IMR-90 (cell line): Measurements from ENCODE around the gene GALNT16. TPM values are rescaled to one million over a fixed set of nuclear protein-coding genes. Genes with fewer than 3 reads are reported as not detected.

Experiments
- ATAC-seq: fragments of 200-7000 bp; cut with Tn5 transposase; 2 replicates; pipeline ENCODE4 v1.9.1; 2020; ENCODE audit warnings: low read depth, mild to moderate bottlenecking, moderate library complexity
- BruUV-seq: library from RNA; stranded (reverse); fragments of 400-500 nt; replicated peaks from 2 replicates; lab custom pipeline; 2021; lab: Mats Ljungman, UMichigan
- CTCF ChIA-PET: fragments of 300-600 bp; formaldehyde crosslinking; extraction: SDS; loops from one replicate; lab custom pipeline; 2021; ENCODE audit warnings: antibody characterized with exemption; lab: Yijun Ruan, JAX
- POLR2A ChIA-PET: fragments of 300-600 bp; sonication (Branson Sonifier 250); formaldehyde crosslinking; loops from one replicate; lab custom pipeline; 2022; ENCODE audit warnings: antibody characterized with exemption; ENCODE audit not compliant: unreplicated experiment; lab: Charles Lee
- DNase-seq: peaks from one replicate; pipeline ENCODE4 v3.0.0; 2013
- H2AFZ ChIP-seq: replicated peaks from 2 replicates; pipeline ENCODE3; 2013; ENCODE audit warnings: low read length, mild to moderate bottlenecking; ENCODE audit not compliant: poor library complexity
- H2AK5ac ChIP-seq: 2 replicates; pipeline ENCODE4 v1.6.1; 2013; ENCODE audit warnings: low read depth, low read length, inconsistent platforms
- H2AK9ac ChIP-seq: replicated peaks from 2 replicates; pipeline ENCODE3; 2013; ENCODE audit warnings: mild to moderate bottlenecking, low read depth, low read length, moderate library complexity; ENCODE audit not compliant: poor library complexity
- H2BK120ac ChIP-seq: 2 replicates; pipeline ENCODE4 v1.6.1; 2013; ENCODE audit warnings: low read depth, low read length, inconsistent platforms
- H2BK15ac ChIP-seq: 3 replicates; pipeline ENCODE4 v1.6.1; 2013; ENCODE audit warnings: low read depth, low read length, inconsistent platforms
- H2BK20ac ChIP-seq: 2 replicates; pipeline ENCODE4 v1.6.1; 2013; ENCODE audit warnings: low read depth, mild to moderate bottlenecking, inconsistent platforms, low read length, moderate library complexity
- H2BK5ac ChIP-seq: 2 replicates; pipeline ENCODE4 v1.6.1; 2013; ENCODE audit warnings: mild to moderate bottlenecking, low read depth, low read length, inconsistent platforms; ENCODE audit not compliant: poor library complexity, severe bottlenecking
- H3K14ac ChIP-seq: replicated peaks from 2 replicates; pipeline ENCODE4 v1.6.1; 2013; ENCODE audit warnings: low read depth, low read length, inconsistent platforms
- H3K18ac ChIP-seq: 2 replicates; pipeline ENCODE4 v1.6.1; 2013; ENCODE audit warnings: low read depth, low read length, control low read depth
- H3K23ac ChIP-seq: 2 replicates; pipeline ENCODE4 v1.6.1; 2013; ENCODE audit warnings: low read depth, low read length, inconsistent platforms
- H3K27ac ChIP-seq: 2 replicates; pipeline ENCODE4 v1.5.1; 2013; ENCODE audit warnings: mild to moderate bottlenecking, control low read depth, low read length; ENCODE audit not compliant: insufficient read depth
- H3K27me3 ChIP-seq: 2 replicates; pipeline ENCODE4 v1.6.1; 2013; ENCODE audit warnings: low read length; ENCODE audit not compliant: control insufficient read depth, insufficient read depth
- H3K36me3 ChIP-seq: 2 replicates; pipeline ENCODE4 v1.6.1; 2013; ENCODE audit warnings: low read length, mixed read lengths; ENCODE audit not compliant: control insufficient read depth, insufficient read depth
- H3K4ac ChIP-seq: 2 replicates; pipeline ENCODE4 v1.6.1; 2013; ENCODE audit warnings: low read depth, low read length, inconsistent platforms
- H3K4me1 ChIP-seq: 2 replicates; pipeline ENCODE4 v1.6.1; 2013; ENCODE audit warnings: low read length, mixed read lengths; ENCODE audit not compliant: control insufficient read depth, insufficient read depth
- H3K4me2 ChIP-seq: 2 replicates; pipeline ENCODE4 v1.6.1; 2013; ENCODE audit warnings: low read depth, mild to moderate bottlenecking, control low read depth, low read length, moderate library complexity
- H3K4me3 ChIP-seq: 2 replicates; pipeline ENCODE4 v1.5.1; 2013; ENCODE audit warnings: low read depth, mild to moderate bottlenecking, control low read depth, low read length, moderate library complexity; ENCODE audit not compliant: insufficient read depth
- H3K56ac ChIP-seq: 2 replicates; pipeline ENCODE4 v1.6.1; 2013; ENCODE audit warnings: low read length, inconsistent platforms; ENCODE audit not compliant: insufficient read depth; ENCODE audit errors: extremely low read depth
- H3K79me1 ChIP-seq, 2 experiments: 2 replicates each; pipeline ENCODE4 v1.6.1; 2013; ENCODE audit warnings: low read length in 2 of 2, inconsistent platforms in 1 of 2, low read depth in 1 of 2
- H3K9ac ChIP-seq: 2 replicates; pipeline ENCODE4 v1.6.1; 2013; ENCODE audit warnings: low read depth, low read length, control low read depth
- H3K9me1 ChIP-seq: 2 replicates; pipeline ENCODE4 v1.6.1; 2013; ENCODE audit warnings: low read length, inconsistent platforms; ENCODE audit not compliant: insufficient read depth
- H3K9me3 ChIP-seq: 2 replicates; pipeline ENCODE4 v1.6.1; 2013; ENCODE audit warnings: low read length; ENCODE audit not compliant: control insufficient read depth, insufficient read depth
- H4K20me1 ChIP-seq: 2 replicates; pipeline ENCODE4 v1.6.1; 2013; ENCODE audit warnings: low read length, inconsistent platforms; ENCODE audit not compliant: insufficient read depth
- H4K5ac ChIP-seq: 2 replicates; pipeline ENCODE4 v1.6.1; 2013; ENCODE audit warnings: mild to moderate bottlenecking, low read depth, low read length, control low read depth
- H4K8ac ChIP-seq, 2 experiments: 2 replicates each; pipeline ENCODE4 v1.6.1; 2013; ENCODE audit warnings: low read depth in 2 of 2, low read length in 2 of 2, control low read depth in 1 of 2, inconsistent platforms in 1 of 2
- H4K91ac ChIP-seq: 2 replicates; pipeline ENCODE4 v1.6.1; 2013; ENCODE audit warnings: low read depth, low read length, inconsistent platforms; ENCODE audit not compliant: insufficient read depth
- BHLHE40 ChIP-seq: fragments of 150-350 bp; IDR thresholded peaks from 2 replicates; pipeline ENCODE4 v1.6.1; 2016; ENCODE audit warnings: mild to moderate bottlenecking, low read depth, low read length
- CHD1 ChIP-seq: IDR thresholded peaks from 2 replicates; pipeline ENCODE4 v1.6.1; 2012; ENCODE audit warnings: low read depth, low read length, improper control_type of control experiment
- FOS ChIP-seq: fragments of 150-350 bp; IDR thresholded peaks from 2 replicates; pipeline ENCODE4 v1.6.1; 2016; ENCODE audit warnings: low read depth, low read length
- MAFK ChIP-seq: IDR thresholded peaks from 2 replicates; pipeline ENCODE4 v1.6.1; 2012; ENCODE audit warnings: low read depth, low read length, improper control_type of control experiment
- MAZ ChIP-seq: IDR thresholded peaks from 2 replicates; pipeline ENCODE4 v1.6.1; 2012; ENCODE audit warnings: low read depth, mild to moderate bottlenecking, low read length, improper control_type of control experiment, moderate library complexity, borderline replicate concordance
- MXI1 ChIP-seq: IDR thresholded peaks from 2 replicates; pipeline ENCODE4 v1.6.1; 2012; ENCODE audit warnings: low read depth, mild to moderate bottlenecking, low read length, moderate library complexity, borderline replicate concordance
- NFE2L2 ChIP-seq: fragments of 150-350 bp; IDR thresholded peaks from 2 replicates; pipeline ENCODE4 v1.6.1; 2016; ENCODE audit warnings: low read depth, mild to moderate bottlenecking, low read length
- POLR2A ChIP-seq: IDR thresholded peaks from 2 replicates; pipeline ENCODE4 v1.6.1; 2012; ENCODE audit warnings: mild to moderate bottlenecking, low read depth, low read length
- RCOR1 ChIP-seq: IDR thresholded peaks from 2 replicates; pipeline ENCODE4 v1.6.1; 2012; ENCODE audit warnings: mild to moderate bottlenecking, low read length, improper control_type of control experiment; ENCODE audit not compliant: insufficient replicate concordance
- RFX5 ChIP-seq: IDR thresholded peaks from 2 replicates; pipeline ENCODE4 v1.8.0; 2012; ENCODE audit warnings: low read depth, mild to moderate bottlenecking, low read length, moderate library complexity
- SMC3 ChIP-seq: fragments of 150-350 bp; IDR thresholded peaks from 2 replicates; pipeline ENCODE4 v1.6.1; 2016; ENCODE audit warnings: low read depth, mild to moderate bottlenecking, antibody characterized with exemption, low read length, moderate library complexity
- WGBS, 2 experiments: methylation state at CpG; one replicate each; pipeline versions ENCODE4 v1.1.5 to v1.1.7; 2013; ENCODE audit warnings: missing lambda C conversion rate in 2 of 2; ENCODE audit not compliant: insufficient read length in 1 of 2; ENCODE audit errors: extremely low coverage in 2 of 2; 5-methylcytosine and 5-hydroxymethylcytosine counted together
- dilution Hi-C: fragments of 300-500 bp; cut with HindIII; formaldehyde crosslinking; loops from one replicate; pipeline ENCODE4 v1.14.3; 2018; ENCODE audit warnings: low sequenced_read_pairs; ENCODE audit not compliant: unreplicated experiment
- in situ Hi-C: fragments of 300-500 bp; cut with MboI; formaldehyde crosslinking; loops from 3 replicates; pipeline ENCODE4 v1.14.3; 2019; ENCODE audit warnings: low sequenced_read_pairs, inconsistent platforms, mixed read lengths
- intact Hi-C: fragments of 100-400 bp; cut with micrococcal nuclease; formaldehyde crosslinking; loops from 2 replicates; pipeline ENCODE4 v1.10.0; 2022
- polyA plus RNA-seq, 3 experiments: library from polyadenylated mRNA; depleted of rRNA; stranded (reverse); fragments of >200 nt; gene quantifications; 2 replicates each; pipeline ENCODE4 v1.2.3, GENCODE V29; 2012; ENCODE audit warnings: low replicate concordance in 1 of 3
- total RNA-seq: library from RNA; depleted of rRNA; stranded (reverse); fragments of >200 nt; gene quantifications from 2 replicates; pipeline ENCODE4 v1.2.3, GENCODE V29; 2012
- TF ChIP-seq, protein P1 (sequence below): fragments of 150-350 bp; IDR thresholded peaks from 2 replicates; pipeline ENCODE4 v1.6.1; 2016; ENCODE audit warnings: low read depth, mild to moderate bottlenecking, low read length, moderate library complexity, borderline replicate concordance

Gene GALNT16
- total and polyA plus RNA-seq, 2 of the 4 experiments (the other 2 are of a cell fraction): 0.36 to 1.5 TPM

DNA sequence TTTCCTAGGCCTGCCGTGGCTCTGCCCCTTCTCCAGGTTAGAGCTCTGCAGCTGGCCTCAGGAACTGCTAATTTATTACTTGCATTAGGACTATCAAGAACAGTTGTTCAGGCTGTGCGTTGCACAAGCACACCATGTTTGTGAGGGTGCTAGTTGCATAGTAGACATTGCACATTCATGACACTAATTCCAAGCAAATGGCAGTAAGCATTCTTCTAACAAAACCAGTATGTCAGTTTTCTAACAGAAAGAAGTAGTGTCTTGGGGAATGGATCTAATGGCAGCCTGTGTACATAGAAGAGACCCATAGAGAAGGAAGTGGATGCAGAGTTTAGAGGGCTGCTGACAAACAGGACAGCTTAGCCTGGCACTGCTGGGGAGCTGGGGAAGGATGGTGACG is 84.2 kb downstream of the GALNT16 start:
- Histone ChIP-seq H3K27me3 (peaks cover 36% of the 10 kb centered on the region), H3K56ac (no peak overlapping the region), H3K36me3 (no peaks in the 10 kb centered on the region), H3K4me2 (no peak overlapping the region), H3K27ac (no peak overlapping the region), H3K9ac (no peak overlapping the region), H3K14ac (no peak overlapping the region), H3K79me1 (no peaks in the 10 kb centered on the region), H2BK15ac (no peak overlapping the region), H2BK120ac (no peak overlapping the region), H3K9me1 (0 out of 2 replicates have a peak, but pooled peaks cover 3% of the 10 kb centered on the region), H4K8ac (no peak overlapping the region), H2AK5ac (no peak overlapping the region), H3K4ac (no peak overlapping the region), H3K23ac (no peak overlapping the region), H4K20me1 (no peaks in the 10 kb centered on the region), H2AFZ (no peak overlapping the region), H4K91ac (no peak overlapping the region), H4K5ac (no peak overlapping the region), H2BK20ac (no peak overlapping the region), H3K4me1 (no peaks in the 10 kb centered on the region), H2AK9ac (no peak overlapping the region), H2BK5ac (no peak overlapping the region), H3K9me3 (no peaks in the 10 kb centered on the region), H3K18ac (no peak overlapping the region), H3K4me3 (no peak overlapping the region)
- intact Hi-C loops (no loop called here), dilution Hi-C loops (no loop called here), in situ Hi-C loops (no loop called here)
- DNase-seq: no peak
- no TSS peak for BruUV-seq
- TF ChIP-seq MAFK (no peak), RFX5 (no peak), FOS (no peak), BHLHE40 (no peak), POLR2A (no peak), SMC3 (no peak), MAZ (no peak), CHD1 (no peak), NFE2L2 (no peak), RCOR1 (no peak), MXI1 (no peak)
- TF ChIP-seq, protein P1, sequence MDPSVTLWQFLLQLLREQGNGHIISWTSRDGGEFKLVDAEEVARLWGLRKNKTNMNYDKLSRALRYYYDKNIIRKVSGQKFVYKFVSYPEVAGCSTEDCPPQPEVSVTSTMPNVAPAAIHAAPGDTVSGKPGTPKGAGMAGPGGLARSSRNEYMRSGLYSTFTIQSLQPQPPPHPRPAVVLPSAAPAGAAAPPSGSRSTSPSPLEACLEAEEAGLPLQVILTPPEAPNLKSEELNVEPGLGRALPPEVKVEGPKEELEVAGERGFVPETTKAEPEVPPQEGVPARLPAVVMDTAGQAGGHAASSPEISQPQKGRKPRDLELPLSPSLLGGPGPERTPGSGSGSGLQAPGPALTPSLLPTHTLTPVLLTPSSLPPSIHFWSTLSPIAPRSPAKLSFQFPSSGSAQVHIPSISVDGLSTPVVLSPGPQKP: no peak
- no peak for ATAC-seq
- ChIA-PET POLR2A (no interaction called here), CTCF (interaction anchor here (1.0 to 1.6 kb wide), 3 partner anchors 12 to 221 kb away, joined by 3 to 4 read pairs (median 3); no protein-coding TSS in a partner anchor)
- no CpG with 5 or more reads among the region's 3 CpGs for WGBS, 2 experiments
